HepG2 (cell line): ENCODE data around the gene NPW. TPM values are rescaled to one million over a fixed set of nuclear protein-coding genes. Genes with fewer than 3 reads are reported as not detected.

ENCODE experiments used
- ARID4A ChIP-seq: sonication (generic); formaldehyde crosslinking; IDR thresholded peaks from 2 replicates; pipeline ENCODE4 v1.5.0; 2020; ENCODE audit warnings: mild to moderate bottlenecking, missing genetic modification reagents, borderline replicate concordance
- BORCS8-MEF2B ChIP-seq: sonication (generic); formaldehyde crosslinking; IDR thresholded peaks from 2 replicates; pipeline ENCODE4 v1.8.0; 2022; ENCODE audit warnings: mild to moderate bottlenecking, missing genetic modification reagents
- CSRNP2 ChIP-seq: sonication (generic); formaldehyde crosslinking; conservative IDR thresholded peaks from 2 replicates; pipeline ENCODE4 v1.8.0; 2022; ENCODE audit warnings: low read depth, missing genetic modification reagents
- HNRNPUL1 ChIP-seq: fragments of 200-400 bp; formaldehyde crosslinking; IDR thresholded peaks from 2 replicates; pipeline ENCODE4 v1.6.1; 2017; ENCODE audit warnings: low read depth, mild to moderate bottlenecking, low read length, moderate library complexity
- JARID2 ChIP-seq: sonication (generic); formaldehyde crosslinking; IDR thresholded peaks from 2 replicates; pipeline ENCODE4 v1.8.1; 2023; ENCODE audit warnings: missing genetic modification reagents, inconsistent platforms; ENCODE audit not compliant: insufficient replicate concordance
- NFATC3 ChIP-seq: sonication (generic); formaldehyde crosslinking; IDR thresholded peaks from 2 replicates; pipeline ENCODE4 v1.5.1; 2020; ENCODE audit warnings: mild to moderate bottlenecking, missing genetic modification reagents
- PATZ1 ChIP-seq: sonication (generic); formaldehyde crosslinking; IDR thresholded peaks from 2 replicates; pipeline ENCODE4 v1.4.0; 2020; ENCODE audit warnings: missing genetic modification reagents
- PHF8 ChIP-seq: sonication (generic); formaldehyde crosslinking; IDR thresholded peaks from 2 replicates; pipeline ENCODE4 v1.5.0; 2020; ENCODE audit warnings: missing genetic modification reagents
- SP5 ChIP-seq: IDR thresholded peaks from 2 replicates; pipeline ENCODE4 v1.6.1; 2016; ENCODE audit warnings: low read depth, borderline replicate concordance
- TBX2 ChIP-seq: sonication (generic); formaldehyde crosslinking; IDR thresholded peaks from 2 replicates; pipeline ENCODE4 v1.5.0; 2020; ENCODE audit warnings: missing genetic modification reagents, mild to moderate bottlenecking, borderline replicate concordance
- THAP9 ChIP-seq: sonication (generic); formaldehyde crosslinking; IDR thresholded peaks from 2 replicates; pipeline ENCODE4; 2020; ENCODE audit warnings: missing genetic modification reagents, mild to moderate bottlenecking, borderline replicate concordance
- YEATS4 ChIP-seq: sonication (generic); formaldehyde crosslinking; IDR thresholded peaks from 2 replicates; pipeline ENCODE4 v1.4.0; 2020; ENCODE audit warnings: missing genetic modification reagents, borderline replicate concordance
- ZBTB3 ChIP-seq: sonication (generic); formaldehyde crosslinking; IDR thresholded peaks from 2 replicates; pipeline ENCODE4 v1.4.0; 2020; ENCODE audit warnings: low read depth, mild to moderate bottlenecking, moderate library complexity, missing genetic modification reagents, borderline replicate concordance
- ZNF12 ChIP-seq: sonication (generic); formaldehyde crosslinking; IDR thresholded peaks from 2 replicates; pipeline ENCODE4 v1.5.0; 2020; ENCODE audit warnings: missing genetic modification reagents
- ZNF441 ChIP-seq: sonication (generic); formaldehyde crosslinking; IDR thresholded peaks from 2 replicates; pipeline ENCODE4 v1.7.0; 2021; ENCODE audit warnings: missing genetic modification reagents, borderline replicate concordance
- polyA plus RNA-seq, 8 experiments: library from polyadenylated mRNA; depleted of rRNA in 3 of 8; stranded (reverse) in 7 of 8; unstranded in 1 of 8; fragments of >200 nt; fragmentation: Illumina TruSeq in 4 of 8; extraction: Trizol in 4 of 8; gene quantifications; 2 replicates each; pipeline versions ENCODE4 v1.2.1 to v1.2.3, GENCODE V29; 2011 to 2016; ENCODE audit warnings: low read depth in 4 of 8, missing spikeins in 1 of 8, mixed read lengths in 1 of 8; ENCODE audit not compliant: insufficient read depth in 1 of 8
- total RNA-seq, 5 experiments: library from RNA; depleted of rRNA; stranded (reverse); fragments of >200 nt; fragmentation: Illumina TruSeq; extraction: Trizol; gene quantifications; 2 replicates each; pipeline ENCODE4 v1.2.3, GENCODE V29; 2016; ENCODE audit warnings: low read depth in 1 of 5

Gene NPW
- total and polyA plus RNA-seq, 2 of the 13 experiments (the other 11 are each of a cell fraction or from before 2014, with no cell fraction given): 0.24 to 0.97 TPM

- no peak for TF ChIP-seq NFATC3 (CRISPR knock-in tag)
- 0 out of 2 replicates have a peak, but pooled peaks have one; percentile 14 for TF ChIP-seq BORCS8-MEF2B (CRISPR knock-in tag)
- TF ChIP-seq ARID4A (CRISPR knock-in tag): peak; percentile 46; the same call in 1 of the 2 replicates
- TF ChIP-seq HNRNPUL1: no peak
- 0 out of 2 replicates have a peak, but pooled peaks have one; percentile 9 for TF ChIP-seq TBX2
- TF ChIP-seq THAP9 (CRISPR knock-in tag): peak; percentile 31; the same call in 1 of the 2 replicates
- TF ChIP-seq PATZ1: peak; percentile 32; the same call in 1 of the 2 replicates
- TF ChIP-seq JARID2 (CRISPR knock-in tag): no peak
- peak; percentile 62; the same call in 1 of the 2 replicates for TF ChIP-seq YEATS4 (CRISPR knock-in tag)
- 0 out of 2 replicates have a peak, but pooled peaks have one; percentile 15 for TF ChIP-seq PHF8 (CRISPR knock-in tag)
- TF ChIP-seq ZBTB3 (CRISPR knock-in tag): no peak
- 0 out of 2 replicates have a peak, but pooled peaks have one; percentile 37 for TF ChIP-seq ZNF12 (CRISPR knock-in tag)
- no peak for TF ChIP-seq CSRNP2 (CRISPR knock-in tag)
- peak; percentile 42; the same call in 1 of the 2 replicates for TF ChIP-seq SP5 (CRISPR knock-in tag)
- TF ChIP-seq ZNF441 (CRISPR knock-in tag): peak; percentile 73
These were observed 4.3 kb upstream of the NPW start (continued) for GRCh38 chr16:2015117-2015946.
